Fibroblast of upper back skin (primary cell): ENCODE data around the gene NRXN2.
"Not testable (repeated sequence)": the region's sequence is repeated elsewhere in the genome, so short reads cannot be mapped to it uniquely, and the experiment has no call there.

ENCODE experiments used
- DNase-seq: peaks from one replicate; pipeline ENCODE4 v3.0.0-alpha.2; 2013

The NRXN2 gene

GRCh38 chr11:64720167-64720566 is 2.8 kb downstream of the NRXN2 start:
- no peak for DNase-seq

- no peak for DNase-seq
These were observed 3.6 kb downstream of the NRXN2 start for GRCh38 chr11:64719406-64719805.

GRCh38 chr11:64718780-64719124 is 4.2 kb downstream of the NRXN2 start:
- DNase-seq, result no peak

GRCh38 chr11:64718084-64718779 is 4.8 kb downstream of the NRXN2 start:
- DNase-seq, result no peak

DNA sequence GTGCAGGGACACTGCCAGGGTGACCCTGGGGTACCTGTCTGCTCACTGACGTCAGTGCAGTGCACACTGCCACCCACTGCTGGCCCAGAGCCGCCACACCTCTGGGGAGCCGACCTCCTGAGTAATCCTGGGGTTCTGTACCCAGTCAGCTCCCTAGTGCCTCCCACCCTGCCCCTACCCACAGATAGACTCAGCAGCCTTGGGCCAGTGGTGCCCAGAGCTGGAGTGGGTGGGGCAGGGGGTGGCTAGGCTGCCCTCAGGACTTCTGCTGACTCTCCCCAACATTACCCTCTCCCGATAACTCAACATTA is 5.8 kb downstream of the NRXN2 start:
- no peak for DNase-seq

- no peak for DNase-seq
These were observed 6.3 kb downstream of the NRXN2 start for GRCh38 chr11:64716473-64717267.

DNA sequence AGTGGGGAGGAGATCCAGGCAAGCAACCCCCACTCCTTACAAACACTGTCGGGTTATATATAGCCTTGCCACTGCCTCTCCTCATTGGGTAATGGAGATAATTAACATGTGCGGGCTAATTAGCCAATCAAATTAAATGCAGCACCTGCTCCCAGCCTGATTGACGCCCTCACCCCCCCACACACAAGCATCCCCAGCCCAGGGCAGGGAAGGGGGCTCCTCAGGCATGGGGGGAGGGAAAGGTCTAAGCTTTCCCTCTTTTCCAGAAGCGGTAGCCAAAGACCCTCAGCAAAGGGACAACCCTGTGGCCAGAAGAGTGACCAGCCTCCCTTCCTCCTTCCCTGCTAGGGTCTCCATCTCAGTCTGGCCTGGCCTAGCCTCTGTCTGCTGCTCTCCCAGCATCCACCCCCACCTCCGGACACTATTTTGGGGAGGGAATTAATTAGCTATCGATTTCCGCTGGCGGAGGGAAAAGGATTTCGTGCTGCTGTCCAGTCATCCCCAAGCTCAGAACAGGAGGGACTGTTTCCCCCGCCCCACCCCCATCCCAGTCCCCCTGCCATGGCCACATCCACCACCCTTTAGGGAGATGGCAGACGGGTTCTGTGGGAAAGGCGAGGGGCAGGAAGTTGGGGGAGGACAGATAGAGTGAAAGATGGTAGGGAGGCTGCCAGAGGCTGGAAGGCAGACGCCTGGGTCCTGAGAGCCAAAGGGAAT is 7.1 kb downstream of the NRXN2 start:
- DNase-seq, result no peak

GRCh38 chr11:64715110-64715509 is 7.9 kb downstream of the NRXN2 start:
- no peak for DNase-seq

DNA sequence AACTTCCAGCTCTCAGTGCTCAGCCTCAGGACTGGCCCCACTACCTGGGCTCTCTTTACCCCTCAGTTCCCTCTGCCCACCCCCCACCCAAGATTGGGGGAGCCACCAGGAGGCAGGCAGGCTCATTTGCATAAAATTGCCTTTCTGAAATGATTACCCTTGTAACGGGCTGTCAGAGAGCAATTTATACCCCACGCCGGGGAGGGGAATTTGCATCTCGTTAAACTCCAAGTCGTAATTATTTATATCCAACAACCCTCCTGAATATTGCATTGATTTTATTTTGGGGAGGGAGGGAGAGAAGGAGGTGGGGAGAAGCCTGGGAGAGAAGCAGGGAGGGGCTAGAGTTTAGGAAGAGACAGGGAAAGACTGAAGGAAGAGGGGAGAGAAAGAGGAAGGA is 8.3 kb downstream of the NRXN2 start:
- DNase-seq, result no peak

DNA sequence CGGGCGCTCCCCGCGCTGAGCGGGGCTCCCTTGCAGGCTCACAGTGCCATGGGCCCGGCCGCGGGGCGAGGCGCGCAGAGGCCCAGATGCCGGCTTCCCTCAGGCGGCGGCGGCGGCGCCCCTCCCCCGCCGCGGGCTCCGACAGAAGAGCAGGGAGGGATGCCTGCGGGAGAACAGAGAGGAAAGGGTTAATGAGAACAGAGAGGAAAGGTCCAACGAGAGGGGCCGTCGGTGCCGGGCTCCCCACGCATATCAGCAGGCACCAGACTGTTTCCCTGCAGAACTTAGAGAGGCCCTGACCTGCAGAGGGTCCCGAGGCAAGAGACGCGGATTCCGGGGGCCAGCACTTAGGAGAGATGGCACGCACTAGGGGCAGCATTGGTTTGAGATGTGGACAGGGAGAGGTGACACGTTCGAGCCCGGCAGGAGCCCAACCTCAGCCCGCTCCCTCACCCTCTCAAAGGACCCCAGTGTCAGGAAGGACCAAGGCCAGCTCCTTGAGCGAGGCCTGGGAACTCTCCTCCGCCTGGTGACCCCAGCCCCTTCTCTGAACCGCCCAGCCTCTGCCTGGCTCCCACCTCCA is 9.1 kb downstream of the NRXN2 start:
- no peak for DNase-seq

GRCh38 chr11:64713016-64713707 is 9.8 kb downstream of the NRXN2 start:
- DNase-seq, result peak; percentile 18

- no peak for DNase-seq
These were observed 10.5 kb downstream of the NRXN2 start for GRCh38 chr11:64712430-64713015.

- no peak for DNase-seq
These were observed 11.0 kb downstream of the NRXN2 start for GRCh38 chr11:64711956-64712362.

GRCh38 chr11:64711138-64711955 is 11.7 kb downstream of the NRXN2 start:
- no peak for DNase-seq

DNA sequence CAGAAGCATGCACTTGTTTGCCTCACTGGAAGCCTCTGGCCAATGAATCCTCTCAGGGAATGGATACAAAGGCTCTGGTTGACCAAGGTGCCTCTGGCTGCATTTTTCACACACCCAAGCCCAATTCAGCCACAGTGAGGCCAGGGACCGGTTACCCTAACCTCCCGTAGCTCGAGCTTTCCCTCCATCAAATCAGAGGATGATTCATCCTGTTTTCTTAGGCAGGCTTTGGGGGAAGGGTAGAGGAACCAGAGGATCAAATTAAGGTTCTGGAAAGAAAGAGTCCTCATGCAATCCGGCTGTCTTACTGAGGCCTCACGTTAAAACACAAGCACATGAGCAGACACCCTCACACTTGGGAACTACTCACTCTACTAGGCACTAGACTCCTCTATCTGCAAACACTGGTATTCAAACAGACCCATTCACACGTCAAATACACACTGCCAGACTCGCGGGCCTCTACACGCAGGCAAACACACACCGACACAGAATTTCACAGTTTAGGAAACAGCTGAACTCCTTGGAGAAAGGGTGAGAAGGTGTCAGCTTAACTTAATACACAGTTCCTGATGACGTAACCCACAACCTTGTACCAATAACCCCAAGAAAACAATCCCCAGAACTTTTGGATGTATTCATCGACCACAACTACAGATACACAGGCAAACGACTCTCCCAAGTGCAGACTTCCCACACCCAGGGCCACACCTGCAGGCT is 12.4 kb downstream of the NRXN2 start:
- DNase-seq, result peak; percentile 47

- DNase-seq, result no peak
These were observed 17.5 kb downstream of the NRXN2 start for GRCh38 chr11:64705501-64705900.

DNA sequence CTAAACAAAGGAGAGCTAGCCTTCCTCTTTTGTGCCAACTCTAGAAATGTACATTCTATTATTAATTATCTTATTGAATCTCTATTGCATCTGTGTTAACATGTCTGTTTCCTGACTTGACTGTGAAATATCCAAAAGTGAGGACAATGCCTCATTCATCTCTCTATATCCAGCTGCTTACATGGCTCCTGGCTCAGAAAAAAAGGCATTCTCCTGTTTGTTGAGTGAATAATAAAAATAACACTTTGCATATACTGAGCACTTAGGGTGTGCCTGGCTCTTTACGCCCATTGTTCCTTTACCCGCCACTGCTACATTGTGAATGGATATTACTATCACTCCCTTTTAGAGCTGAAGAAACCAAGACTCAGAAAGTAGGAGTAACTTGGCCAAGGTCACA is 19.9 kb downstream of the NRXN2 start:
- no peak for DNase-seq

- DNase-seq, result not testable (repeated sequence)
These were observed 21.0 kb downstream of the NRXN2 start for GRCh38 chr11:64701956-64702355.

- DNase-seq, result no peak
These were observed 24.6 kb downstream of the NRXN2 start for GRCh38 chr11:64698427-64698826.

- DNase-seq, result no peak
These were observed 25.2 kb downstream of the NRXN2 start for GRCh38 chr11:64697663-64698375.
